ENCODE measurements around the gene SPEN. TPM values are rescaled to one million over a fixed set of nuclear protein-coding genes. Genes with fewer than 3 reads are reported as not detected.

SPEN gene, protein sequence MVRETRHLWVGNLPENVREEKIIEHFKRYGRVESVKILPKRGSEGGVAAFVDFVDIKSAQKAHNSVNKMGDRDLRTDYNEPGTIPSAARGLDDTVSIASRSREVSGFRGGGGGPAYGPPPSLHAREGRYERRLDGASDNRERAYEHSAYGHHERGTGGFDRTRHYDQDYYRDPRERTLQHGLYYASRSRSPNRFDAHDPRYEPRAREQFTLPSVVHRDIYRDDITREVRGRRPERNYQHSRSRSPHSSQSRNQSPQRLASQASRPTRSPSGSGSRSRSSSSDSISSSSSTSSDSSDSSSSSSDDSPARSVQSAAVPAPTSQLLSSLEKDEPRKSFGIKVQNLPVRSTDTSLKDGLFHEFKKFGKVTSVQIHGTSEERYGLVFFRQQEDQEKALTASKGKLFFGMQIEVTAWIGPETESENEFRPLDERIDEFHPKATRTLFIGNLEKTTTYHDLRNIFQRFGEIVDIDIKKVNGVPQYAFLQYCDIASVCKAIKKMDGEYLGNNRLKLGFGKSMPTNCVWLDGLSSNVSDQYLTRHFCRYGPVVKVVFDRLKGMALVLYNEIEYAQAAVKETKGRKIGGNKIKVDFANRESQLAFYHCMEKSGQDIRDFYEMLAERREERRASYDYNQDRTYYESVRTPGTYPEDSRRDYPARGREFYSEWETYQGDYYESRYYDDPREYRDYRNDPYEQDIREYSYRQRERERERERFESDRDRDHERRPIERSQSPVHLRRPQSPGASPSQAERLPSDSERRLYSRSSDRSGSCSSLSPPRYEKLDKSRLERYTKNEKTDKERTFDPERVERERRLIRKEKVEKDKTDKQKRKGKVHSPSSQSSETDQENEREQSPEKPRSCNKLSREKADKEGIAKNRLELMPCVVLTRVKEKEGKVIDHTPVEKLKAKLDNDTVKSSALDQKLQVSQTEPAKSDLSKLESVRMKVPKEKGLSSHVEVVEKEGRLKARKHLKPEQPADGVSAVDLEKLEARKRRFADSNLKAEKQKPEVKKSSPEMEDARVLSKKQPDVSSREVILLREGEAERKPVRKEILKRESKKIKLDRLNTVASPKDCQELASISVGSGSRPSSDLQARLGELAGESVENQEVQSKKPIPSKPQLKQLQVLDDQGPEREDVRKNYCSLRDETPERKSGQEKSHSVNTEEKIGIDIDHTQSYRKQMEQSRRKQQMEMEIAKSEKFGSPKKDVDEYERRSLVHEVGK (N-terminal part only)
- total RNA-seq (16.3 TPM), polyA plus RNA-seq (11.4 TPM)
- long read RNA-seq, donor 1 = 0 reads
- long read RNA-seq, donor 2, transcript SPEN-205 (2 exons, 543 nt) = major isoform, 9 of 72 reads
- long read RNA-seq, donor 2, partial matches to known transcripts = 59 of 72 reads
- long read RNA-seq, donor 2, other reads (novel, unspliced or antisense) = 0 of 72 reads
- long read RNA-seq, donor 3, partial matches to known transcripts = 10 of 11 reads
- long read RNA-seq, donor 3, other reads (novel, unspliced or antisense) = 0 of 11 reads
- long read RNA-seq, donor 4, partial matches to known transcripts = 6 of 9 reads
- long read RNA-seq, donor 4, other reads (novel, unspliced or antisense) = 0 of 9 reads
- long read RNA-seq, donor 5, transcript SPEN-205 (2 exons, 543 nt) = major isoform, 5 of 25 reads
- long read RNA-seq, donor 5, partial matches to known transcripts = 18 of 25 reads
- long read RNA-seq, donor 5, other reads (novel, unspliced or antisense) = 0 of 25 reads
- long read RNA-seq, donor 6, partial matches to known transcripts = 0 of 4 reads
- long read RNA-seq, donor 6, other reads (novel, unspliced or antisense) = 0 of 4 reads
- long read RNA-seq, donor 7, partial matches to known transcripts = 11 of 17 reads
- long read RNA-seq, donor 7, other reads (novel, unspliced or antisense) = 0 of 17 reads
- long read RNA-seq, donor 8, partial matches to known transcripts = 7 of 8 reads
- long read RNA-seq, donor 8, other reads (novel, unspliced or antisense) = 0 of 8 reads
- long read RNA-seq, donor 9, partial matches to known transcripts = 16 of 18 reads
- long read RNA-seq, donor 9, other reads (novel, unspliced or antisense) = 0 of 18 reads
- long read RNA-seq, donor 10, partial matches to known transcripts = 12 of 13 reads
- long read RNA-seq, donor 10, other reads (novel, unspliced or antisense) = 0 of 13 reads

DNA sequence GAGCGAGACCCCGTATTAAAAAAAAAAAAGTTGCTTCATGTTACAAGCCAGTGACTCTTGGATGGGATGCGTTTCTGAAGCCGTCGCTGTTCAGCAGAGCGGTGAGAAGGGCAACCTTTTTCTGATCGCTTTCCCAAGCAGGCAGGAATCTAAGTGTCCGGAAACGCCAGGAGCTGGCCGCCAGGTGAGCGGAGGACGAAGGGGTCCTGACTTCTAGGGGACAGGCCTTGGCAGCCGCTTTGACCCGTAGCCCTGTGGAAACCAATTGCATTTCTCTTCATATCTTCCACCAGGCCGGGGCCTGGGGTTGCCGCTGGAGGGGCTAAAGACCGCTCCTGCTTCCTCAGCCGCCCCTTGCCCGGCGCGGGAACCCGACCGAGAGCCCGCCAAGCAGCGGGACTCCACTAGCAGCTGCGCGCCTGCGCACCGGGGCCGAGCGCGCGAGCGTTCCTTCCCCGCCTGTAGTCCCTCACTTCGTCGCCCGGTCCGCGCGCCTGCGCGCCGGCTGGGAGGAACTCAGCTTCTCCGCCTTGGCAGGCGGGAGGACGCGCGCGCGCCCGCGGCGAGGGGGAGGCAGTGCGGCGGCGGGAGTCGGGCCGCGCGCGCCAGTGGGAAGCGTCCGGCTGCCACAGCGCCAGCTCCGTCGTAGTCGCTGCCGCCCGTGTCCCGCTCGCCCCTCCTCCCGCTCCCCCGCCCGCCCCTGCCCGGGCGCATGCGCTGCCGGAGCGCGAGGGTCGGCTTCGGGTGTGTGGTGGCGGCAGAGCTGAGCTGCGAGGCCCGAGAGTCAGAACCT is at the start of gene SPEN:
Gene SPEN, plus strand, starts transcription at position 608 of the 793 bp plus-strand sequence. CDS start 361 bp downstream, outside the sequence.
- H3K27me3 ChIP-seq (ENCODE audit: control insufficient read depth in 2 of 2, insufficient read depth in 1 of 2, low read length in 1 of 2) = no peaks in the 10 kb centered on the region
- no peaks in the 10 kb centered on the region for H3K9me3 ChIP-seq (ENCODE audit: control insufficient read depth in 2 of 2, insufficient read depth in 1 of 2, low read length in 1 of 2)
- peaks cover 12 to 34% of the 10 kb centered on the region in 2 donors for H3K4me1 ChIP-seq (ENCODE audit: control insufficient read depth in 2 of 2, insufficient read depth in 2 of 2, low read length in 2 of 2)
- under 1% methylated on average over 86 of the region's 86 CpGs for WGBS
- DNase-seq (ENCODE audit: low read depth in 6 of 9, low spot score in 9 of 9) = peak; percentile 85 to 99 (median 97)
- H3K4me3 ChIP-seq (ENCODE audit: low read length in 2 of 2) = peak within 1 kb of the TSS; percentile 64 to 75
- H3K36me3 ChIP-seq (ENCODE audit: control insufficient read depth in 2 of 2, insufficient read depth in 2 of 2, low read length in 1 of 2) = no peaks in the 10 kb centered on the region
- peak within 1 kb of the TSS; percentile 92 to 98 for H3K27ac ChIP-seq (ENCODE audit: low read depth in 1 of 2, low read length in 1 of 2)

DNA sequence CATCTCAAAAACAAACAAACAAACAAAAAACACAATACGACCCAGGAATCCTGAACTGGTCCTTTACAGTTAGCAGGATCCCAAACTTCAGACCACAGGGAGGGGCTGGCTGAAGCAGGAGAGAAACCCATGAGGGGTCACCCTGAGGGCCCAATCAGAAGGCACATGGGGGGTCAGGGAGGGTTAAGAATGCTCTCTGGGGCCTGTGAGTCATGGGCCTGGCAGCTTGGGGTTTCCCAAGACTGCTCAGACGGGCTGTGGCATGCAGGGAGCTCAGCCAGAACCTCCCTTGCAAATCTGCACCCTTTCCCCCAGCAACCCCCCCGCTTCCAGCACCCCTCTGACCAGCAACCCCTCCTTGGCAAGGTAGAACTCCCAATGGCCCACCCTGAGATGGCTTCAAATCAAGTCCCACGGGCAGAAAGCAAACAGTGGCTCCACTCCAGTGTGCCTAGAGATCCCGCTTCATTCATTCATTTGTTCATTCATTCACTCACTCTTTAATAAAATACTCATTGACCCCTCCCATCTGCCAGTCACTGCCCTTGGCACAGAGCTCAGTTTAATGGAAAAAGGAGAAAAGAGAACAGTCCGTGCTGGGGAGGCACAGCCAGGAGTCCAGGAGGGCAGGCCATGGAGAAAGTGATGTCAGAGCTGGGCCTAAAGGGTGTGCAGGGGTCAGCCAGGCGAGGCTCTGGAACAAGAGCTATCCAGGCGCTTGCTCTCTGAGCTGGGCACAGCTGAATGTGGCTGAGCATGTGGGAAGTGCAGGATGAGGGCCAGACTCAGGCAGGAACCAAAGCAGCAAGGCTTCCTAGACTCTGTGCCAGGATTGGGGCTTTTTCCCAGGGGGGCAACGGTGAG is 48.3 kb upstream of the SPEN start:
- WGBS = 85% methylated on average over 9 of the region's 9 CpGs
- Histone ChIP-seq H3K4me1 (ENCODE audit: control insufficient read depth in 2 of 2, insufficient read depth in 2 of 2, low read length in 2 of 2) (peaks cover 0 to 4% of the 10 kb centered on the region in 2 donors), H3K27me3 (ENCODE audit: control insufficient read depth in 2 of 2, insufficient read depth in 1 of 2, low read length in 1 of 2) (peaks cover 0 to 7% of the 10 kb centered on the region in 2 donors), H3K9me3 (ENCODE audit: control insufficient read depth in 2 of 2, insufficient read depth in 1 of 2, low read length in 1 of 2) (no peaks in the 10 kb centered on the region), H3K36me3 (ENCODE audit: control insufficient read depth in 2 of 2, insufficient read depth in 2 of 2, low read length in 1 of 2) (no peaks in the 10 kb centered on the region), H3K27ac (ENCODE audit: low read depth in 1 of 2, low read length in 1 of 2) (no peak overlapping the region), H3K4me3 (ENCODE audit: low read length in 2 of 2) (no peak overlapping the region)
- no peak for DNase-seq (ENCODE audit: low read depth in 6 of 9, low spot score in 9 of 9)

DNA sequence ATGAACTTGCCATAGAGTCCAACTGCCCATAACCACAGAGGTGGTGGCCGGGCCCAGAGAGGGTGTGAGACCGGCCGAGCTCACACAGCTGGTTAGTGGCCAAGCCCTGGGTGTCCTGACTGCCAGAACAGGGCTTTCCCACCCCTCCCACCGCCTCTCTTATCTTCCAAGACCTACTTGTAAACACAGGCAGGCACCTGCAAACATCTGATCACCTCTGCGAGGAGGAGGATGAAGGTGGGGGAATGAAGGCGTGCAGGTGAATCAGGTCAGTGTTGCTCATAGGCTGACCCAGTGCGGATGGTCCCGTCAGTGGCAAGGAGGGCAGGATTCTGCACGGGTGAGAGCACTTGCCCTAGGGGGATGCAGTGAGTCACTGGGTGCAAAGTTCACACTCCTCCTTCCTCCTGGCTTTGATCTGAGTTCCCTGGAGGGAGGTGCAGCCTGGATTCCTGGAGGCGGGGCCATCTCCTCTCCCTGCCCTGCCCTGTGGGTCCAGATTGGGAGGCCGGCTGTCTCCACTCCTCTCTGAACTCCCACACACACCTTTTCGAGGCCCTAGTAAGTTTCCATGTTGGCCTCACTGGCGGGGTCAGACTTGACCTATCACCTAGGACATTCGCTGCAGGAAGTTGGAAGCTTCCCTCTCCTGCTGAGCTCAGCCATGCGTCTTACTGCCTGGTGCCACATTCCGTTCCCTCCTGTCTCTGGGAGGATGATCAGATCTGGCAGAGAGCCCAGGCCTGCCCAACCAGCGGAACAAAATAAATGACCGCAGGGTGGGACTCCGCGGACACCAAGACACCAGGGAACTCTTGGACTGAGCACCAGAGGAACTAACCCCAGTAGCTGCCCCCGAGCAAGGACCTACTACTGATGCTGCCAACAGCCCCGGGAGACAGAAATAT is 47.3 kb upstream of the SPEN start:
- H3K4me1 ChIP-seq (ENCODE audit: control insufficient read depth in 2 of 2, insufficient read depth in 2 of 2, low read length in 2 of 2) = peaks cover 0 to 4% of the 10 kb centered on the region in 2 donors
- H3K36me3 ChIP-seq (ENCODE audit: control insufficient read depth in 2 of 2, insufficient read depth in 2 of 2, low read length in 1 of 2) = no peaks in the 10 kb centered on the region
- peaks cover 0 to 7% of the 10 kb centered on the region in 2 donors for H3K27me3 ChIP-seq (ENCODE audit: control insufficient read depth in 2 of 2, insufficient read depth in 1 of 2, low read length in 1 of 2)
- H3K9me3 ChIP-seq (ENCODE audit: control insufficient read depth in 2 of 2, insufficient read depth in 1 of 2, low read length in 1 of 2) = no peaks in the 10 kb centered on the region
- WGBS = 89% methylated on average over 22 of the region's 22 CpGs
- no peak for DNase-seq (ENCODE audit: low read depth in 6 of 9, low spot score in 9 of 9)
- H3K4me3 ChIP-seq (ENCODE audit: low read length in 2 of 2) = no peak overlapping the region
- H3K27ac ChIP-seq (ENCODE audit: low read depth in 1 of 2, low read length in 1 of 2) = no peak overlapping the region

DNA sequence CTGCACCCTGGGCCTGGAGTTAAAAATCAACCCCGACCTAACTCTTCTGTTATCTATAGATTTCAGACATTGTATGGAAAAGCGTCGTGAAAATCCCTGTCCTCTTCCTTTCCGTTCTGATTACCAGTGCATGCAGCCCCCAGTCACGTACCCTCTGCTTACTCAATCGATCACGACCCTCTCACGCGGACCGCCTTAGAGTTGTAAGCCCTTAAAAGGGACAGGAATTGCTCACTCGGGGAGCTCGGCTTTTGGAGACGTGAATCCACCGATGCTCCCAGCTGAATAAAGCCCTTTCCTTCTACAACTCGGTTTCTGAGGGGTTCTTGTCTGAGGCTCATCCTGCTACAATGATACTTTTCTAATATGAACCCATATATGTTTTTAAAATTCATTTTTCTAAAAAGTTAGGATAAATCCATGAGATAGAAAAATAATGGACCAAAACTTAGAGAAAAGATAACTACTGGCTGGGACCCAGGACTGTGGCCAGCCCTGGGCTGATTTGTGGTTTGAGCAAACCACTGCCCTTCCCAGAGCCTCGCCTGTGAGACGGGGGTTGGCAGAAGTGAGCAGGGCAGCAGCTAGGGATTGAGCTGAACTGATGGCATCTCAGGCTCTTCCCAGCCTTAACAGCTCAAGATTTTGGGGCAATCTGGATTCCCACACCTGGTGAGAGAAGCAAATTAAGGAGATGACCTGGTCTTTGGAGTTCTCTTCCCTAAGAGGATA is 45.1 kb upstream of the SPEN start:
- peaks cover 0 to 7% of the 10 kb centered on the region in 2 donors for H3K27me3 ChIP-seq (ENCODE audit: control insufficient read depth in 2 of 2, insufficient read depth in 1 of 2, low read length in 1 of 2)
- WGBS = 81% methylated on average over 17 of the region's 17 CpGs
- H3K4me1 ChIP-seq (ENCODE audit: control insufficient read depth in 2 of 2, insufficient read depth in 2 of 2, low read length in 2 of 2) = peaks cover 0 to 4% of the 10 kb centered on the region in 2 donors
- no peak overlapping the region for H3K4me3 ChIP-seq (ENCODE audit: low read length in 2 of 2)
- DNase-seq (ENCODE audit: low read depth in 6 of 9, low spot score in 9 of 9) = no peak
- no peaks in the 10 kb centered on the region for H3K9me3 ChIP-seq (ENCODE audit: control insufficient read depth in 2 of 2, insufficient read depth in 1 of 2, low read length in 1 of 2)
- H3K36me3 ChIP-seq (ENCODE audit: control insufficient read depth in 2 of 2, insufficient read depth in 2 of 2, low read length in 1 of 2) = no peaks in the 10 kb centered on the region
- H3K27ac ChIP-seq (ENCODE audit: low read depth in 1 of 2, low read length in 1 of 2) = no peak overlapping the region

DNA sequence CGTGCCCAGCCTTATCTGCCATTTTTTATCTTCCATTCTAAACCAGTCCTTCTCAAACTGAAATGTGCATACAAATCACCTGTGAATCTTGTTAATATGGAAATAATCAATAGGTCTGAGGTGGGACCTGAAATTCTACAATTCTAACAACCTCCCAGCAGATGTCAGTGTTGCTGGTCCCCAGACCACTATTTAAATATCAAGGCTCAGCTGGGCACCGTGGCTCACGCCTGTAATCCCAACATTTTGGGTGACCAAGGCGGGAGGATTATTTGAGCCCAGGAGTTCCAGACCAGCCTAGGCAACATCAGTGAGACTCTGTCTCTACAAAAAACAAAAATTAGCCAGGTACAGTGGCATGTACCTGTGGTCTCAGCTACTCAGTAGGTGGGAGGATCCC is 44.1 kb upstream of the SPEN start:
- WGBS = 39% methylated on average over 4 of the region's 4 CpGs
- Histone ChIP-seq H3K36me3 (ENCODE audit: control insufficient read depth in 2 of 2, insufficient read depth in 2 of 2, low read length in 1 of 2) (no peaks in the 10 kb centered on the region), H3K4me3 (ENCODE audit: low read length in 2 of 2) (no peak overlapping the region), H3K27me3 (ENCODE audit: control insufficient read depth in 2 of 2, insufficient read depth in 1 of 2, low read length in 1 of 2) (peaks cover 0 to 7% of the 10 kb centered on the region in 2 donors), H3K27ac (ENCODE audit: low read depth in 1 of 2, low read length in 1 of 2) (no peak overlapping the region), H3K9me3 (ENCODE audit: control insufficient read depth in 2 of 2, insufficient read depth in 1 of 2, low read length in 1 of 2) (no peaks in the 10 kb centered on the region), H3K4me1 (ENCODE audit: control insufficient read depth in 2 of 2, insufficient read depth in 2 of 2, low read length in 2 of 2) (peaks cover 0 to 4% of the 10 kb centered on the region in 2 donors)
- DNase-seq (ENCODE audit: low read depth in 6 of 9, low spot score in 9 of 9) = peak in 1 of 9 donors; percentile 13

DNA sequence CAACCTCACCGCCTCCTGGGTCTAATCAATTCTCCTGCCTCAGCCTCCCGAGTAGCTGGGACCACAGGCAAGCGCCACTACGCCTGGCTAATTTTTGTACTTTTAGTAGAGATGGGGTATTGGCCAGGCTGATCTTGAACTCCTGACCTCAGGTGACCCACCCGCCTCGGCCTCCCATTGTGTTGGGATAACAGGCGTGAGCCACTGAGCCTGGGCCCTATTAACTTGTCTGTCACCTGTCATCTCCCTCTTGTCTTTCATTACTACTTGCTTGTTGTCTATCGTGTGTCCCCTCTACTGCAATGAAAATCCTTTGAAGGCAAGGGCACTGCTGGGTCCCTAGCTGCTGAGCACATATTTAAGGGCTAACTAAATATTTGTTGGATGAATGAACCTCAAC is 43.4 kb upstream of the SPEN start:
- Histone ChIP-seq H3K36me3 (ENCODE audit: control insufficient read depth in 2 of 2, insufficient read depth in 2 of 2, low read length in 1 of 2) (no peaks in the 10 kb centered on the region), H3K4me1 (ENCODE audit: control insufficient read depth in 2 of 2, insufficient read depth in 2 of 2, low read length in 2 of 2) (peaks cover 0 to 4% of the 10 kb centered on the region in 2 donors), H3K9me3 (ENCODE audit: control insufficient read depth in 2 of 2, insufficient read depth in 1 of 2, low read length in 1 of 2) (no peaks in the 10 kb centered on the region), H3K4me3 (ENCODE audit: low read length in 2 of 2) (no peak overlapping the region), H3K27me3 (ENCODE audit: control insufficient read depth in 2 of 2, insufficient read depth in 1 of 2, low read length in 1 of 2) (peaks cover 0 to 7% of the 10 kb centered on the region in 2 donors), H3K27ac (ENCODE audit: low read depth in 1 of 2, low read length in 1 of 2) (no peak overlapping the region)
- DNase-seq (ENCODE audit: low read depth in 6 of 9, low spot score in 9 of 9) = no peak
- 95% methylated on average over 8 of the region's 8 CpGs for WGBS
